GM12891 (cell line): Measurements from ENCODE around the gene GABRE.

ENCODE experiments used
- POLR2A ChIP-seq: IDR thresholded peaks from 2 replicates; pipeline ENCODE4 v1.6.1; 2011; ENCODE audit warnings: low read depth, low read length, control low read depth
- POLR2AphosphoS5 ChIP-seq: IDR thresholded peaks from 2 replicates; pipeline ENCODE4 v1.6.1; 2011; ENCODE audit warnings: low read depth, low read length, control low read depth
- POU2F2 ChIP-seq: IDR thresholded peaks from 2 replicates; pipeline ENCODE4 v1.6.1; 2011; ENCODE audit warnings: low read depth, mild to moderate bottlenecking, control low read depth, low read length, moderate library complexity
- SPI1 ChIP-seq: IDR thresholded peaks from 2 replicates; pipeline ENCODE4 v1.6.1; 2011; ENCODE audit warnings: low read depth, low read length, control low read depth
- TAF1 ChIP-seq: IDR thresholded peaks from 2 replicates; pipeline ENCODE4 v1.6.1; 2011; ENCODE audit warnings: low read depth, low read length, control low read depth

- no peak for TF ChIP-seq POLR2A
- no peak for TF ChIP-seq POLR2AphosphoS5
- no peak for TF ChIP-seq TAF1
- no peak for TF ChIP-seq SPI1
- TF ChIP-seq POU2F2: no peak
These were observed 1.3 kb upstream of the GABRE start for GRCh38 chrX:151975736-151976275.
